Mucosa of descending colon (tissue), 3 donors: ENCODE data around the gene WBP1. TPM values are rescaled to one million over a fixed set of nuclear protein-coding genes. Genes with fewer than 3 reads are reported as not detected.
A peak's percentile ranks its signal among the peaks of the same experiment; 100 is the strongest.

Experiments used
- ATAC-seq: fragments of 200-7000 bp; cut with Tn5 transposase; one replicate; pipeline ENCODE4 v1.9.1; 2020; ENCODE audit warnings: mild to moderate bottlenecking, moderate library complexity
- DNase-seq, 3 donors: peaks; one replicate each; pipeline ENCODE4 v3.0.0-alpha.2; 2020
- H3K36me3 ChIP-seq: fragments of 200-600 bp; one replicate; pipeline ENCODE4 v1.8.0; 2021; ENCODE audit warnings: low read depth, mild to moderate bottlenecking
- H3K4me1 ChIP-seq: fragments of 200-600 bp; one replicate; pipeline ENCODE4 v1.8.0; 2021; ENCODE audit warnings: low read depth, mild to moderate bottlenecking
- H3K4me3 ChIP-seq: fragments of 200-600 bp; one replicate; pipeline ENCODE4 v1.8.0; 2021; ENCODE audit warnings: mild to moderate bottlenecking
- H3K9me3 ChIP-seq: fragments of 200-600 bp; one replicate; pipeline ENCODE4 v1.8.0; 2021; ENCODE audit warnings: mild to moderate bottlenecking
- CTCF ChIP-seq: fragments of 200-600 bp; IDR thresholded peaks from one replicate; pipeline ENCODE4 v1.8.0; 2022; ENCODE audit warnings: antibody characterized with exemption, mild to moderate bottlenecking
- intact Hi-C, 2 donors: fragments of 100-400 bp; cut with DNase I in 1 of 2; cut with micrococcal nuclease in 1 of 2; formaldehyde crosslinking; loops; one replicate each; pipeline versions ENCODE4 v1.11.0 to v1.11.1; 2022; cut with DNase I, micrococcal nuclease
- total RNA-seq, 3 donors: library from RNA; stranded (reverse); fragmentation: NEBNext Ultra II Directional in 2 of 3; extraction: Animal tissue kit (Norgen Biotek cat#: 25700) in 2 of 3; gene quantifications; one replicate each; pipeline versions ENCODE4 v1.2.1 to v1.2.4, GENCODE V29; 2021 to 2023
- donor health status: DM: no; HTN: no; CAD: no; lungs with moderate emphysema.
- donor health status: DM: no; HTN: no; CAD: no.
- donor health status: DM: no; HTN: yes; CAD: no.

WBP1 gene
- total RNA-seq, 3 donors from 2014 or later: 51.1 to 60.6 (median 56.1) TPM

- TF ChIP-seq CTCF: no peak
- no peak overlapping the region for H3K4me3 ChIP-seq
- no peaks in the 10 kb centered on the region for H3K9me3 ChIP-seq
- ATAC-seq (no peak), DNase-seq (peak in 2 of 3 donors; percentile 13 to 39)
- intact Hi-C loops: loop anchor here in 1 of 2 donors (10.0 kb wide), 1 partner anchor 45 kb away; no protein-coding TSS in a partner anchor
- H3K4me1 ChIP-seq: no peaks in the 10 kb centered on the region
- H3K36me3 ChIP-seq: no peaks in the 10 kb centered on the region
These were observed 31.7 kb downstream of the WBP1 start for GRCh38 chr2:74489906-74490305.

GRCh38 chr2:74491648-74492544, 33.7 kb downstream of the WBP1 start:
- no peaks in the 10 kb centered on the region for H3K36me3 ChIP-seq
- intact Hi-C loops: no loop called here
- ATAC-seq: no peak
- no peaks in the 10 kb centered on the region for H3K9me3 ChIP-seq
- no peak overlapping the region for H3K4me3 ChIP-seq
- H3K4me1 ChIP-seq: no peaks in the 10 kb centered on the region
- no peak for TF ChIP-seq CTCF
- peak in 2 of 3 donors; percentile 14 to 15 for DNase-seq

GRCh38 chr2:74493546-74493945, 35.3 kb downstream of the WBP1 start:
- Histone ChIP-seq H3K9me3 (no peaks in the 10 kb centered on the region), H3K4me1 (peaks cover 7% of the 10 kb centered on the region), H3K4me3 (no peak overlapping the region), H3K36me3 (no peaks in the 10 kb centered on the region)
- intact Hi-C loops: no loop called here
- TF ChIP-seq CTCF: no peak
- ATAC-seq (no peak), DNase-seq (peak in 2 of 3 donors; percentile 4 to 18)

GRCh38 chr2:74495440-74495839, 37.2 kb downstream of the WBP1 start:
- Histone ChIP-seq H3K4me1 (peaks cover 18% of the 10 kb centered on the region), H3K9me3 (no peaks in the 10 kb centered on the region), H3K36me3 (no peaks in the 10 kb centered on the region), H3K4me3 (no peak overlapping the region)
- intact Hi-C loops: no loop called here
- DNase-seq: no peak
- no peak for TF ChIP-seq CTCF
- ATAC-seq: no peak

- Histone ChIP-seq H3K4me3 (no peak overlapping the region), H3K36me3 (no peaks in the 10 kb centered on the region), H3K4me1 (peaks cover 23% of the 10 kb centered on the region), H3K9me3 (no peaks in the 10 kb centered on the region)
- intact Hi-C loops: no loop called here
- TF ChIP-seq CTCF: no peak
- ATAC-seq (no peak), DNase-seq (no peak)
These were observed 38.9 kb downstream of the WBP1 start for GRCh38 chr2:74496997-74497776.
